Islet of Langerhans (tissue), 1 donor: ENCODE results near the gene RGS5.
A peak's percentile ranks its signal among the peaks of the same experiment; 100 is the strongest.

Source experiments
- FAIRE-seq: peaks from one replicate; lab custom pipeline; 2011; peaks lifted over from hg19 to GRCh38; lab: Jason Lieb, UNC

The RGS5 gene

GRCh38 chr1:163182330-163182949 lies 20.3 kb downstream of the RGS5 start:
- no peak for FAIRE-seq

- no peak for FAIRE-seq
Observed at GRCh38 chr1:163178628-163179027, 24.1 kb downstream of the RGS5 start.

- FAIRE-seq, result no peak
Observed at GRCh38 chr1:163176797-163177196, 25.9 kb downstream of the RGS5 start.

GRCh38 chr1:163174524-163175437 lies 27.9 kb downstream of the RGS5 start:
- FAIRE-seq, result peak; percentile 97

- FAIRE-seq, result peak; percentile 41
Observed at GRCh38 chr1:163173121-163173520, 29.6 kb downstream of the RGS5 start.

- FAIRE-seq, result no peak
Observed at GRCh38 chr1:163172596-163172995, 30.1 kb downstream of the RGS5 start.

GRCh38 chr1:163171826-163172225 lies 30.9 kb downstream of the RGS5 start:
- FAIRE-seq, result no peak

- FAIRE-seq, result peak; percentile 96
Observed at GRCh38 chr1:163170975-163171676, 31.6 kb downstream of the RGS5 start.

GRCh38 chr1:163170331-163170730 lies 32.4 kb downstream of the RGS5 start:
- FAIRE-seq, result peak; percentile 61

- no peak for FAIRE-seq
Observed at GRCh38 chr1:163169553-163169952, 33.2 kb downstream of the RGS5 start.

GRCh38 chr1:163168053-163168452 lies 34.7 kb downstream of the RGS5 start:
- peak; percentile 94 for FAIRE-seq

- FAIRE-seq, result peak; percentile 38
Observed at GRCh38 chr1:163166886-163167555, 35.7 kb downstream of the RGS5 start.

GRCh38 chr1:163165119-163165518 lies 37.6 kb downstream of the RGS5 start:
- no peak for FAIRE-seq

- no peak for FAIRE-seq
Observed at GRCh38 chr1:163163881-163164582, 38.7 kb downstream of the RGS5 start.

GRCh38 chr1:163163163-163163562 lies 39.6 kb downstream of the RGS5 start:
- FAIRE-seq, result no peak

- no peak for FAIRE-seq
Observed at GRCh38 chr1:163162381-163162914, 40.3 kb downstream of the RGS5 start.

GRCh38 chr1:163161841-163162240 lies 40.9 kb downstream of the RGS5 start:
- FAIRE-seq, result no peak

- FAIRE-seq, result no peak
Observed at GRCh38 chr1:163161337-163161736, 41.4 kb downstream of the RGS5 start.

- FAIRE-seq, result no peak
Observed at GRCh38 chr1:163155606-163156005, 47.1 kb downstream of the RGS5 start.

GRCh38 chr1:163148911-163149310 lies 53.8 kb downstream of the RGS5 start:
- FAIRE-seq, result no peak

GRCh38 chr1:163147019-163147418 lies 55.7 kb downstream of the RGS5 start:
- no peak for FAIRE-seq

GRCh38 chr1:163145435-163145834 lies 57.3 kb downstream of the RGS5 start:
- no peak for FAIRE-seq
